H1 (cell line): Measurements from ENCODE around the gene IDE. TPM values are rescaled to one million over a fixed set of nuclear protein-coding genes. Genes with fewer than 3 reads are reported as not detected.

Source experiments
- ASH2L ChIP-seq: fragments of 200-600, 300-600 bp; sonication (generic); IDR thresholded peaks from one replicate; pipeline ENCODE4 v1.7.1; 2017; ENCODE audit warnings: low read length
- CHD1 ChIP-seq: IDR thresholded peaks from 2 replicates; pipeline ENCODE4 v1.6.1; 2012; ENCODE audit warnings: low read depth, low read length, improper control_type of control experiment
- KDM1A ChIP-seq: fragments of 200-600, 300-600 bp; sonication (generic); IDR thresholded peaks from 2 replicates; pipeline ENCODE4 v1.7.1; 2016; ENCODE audit warnings: mild to moderate bottlenecking, low read length, borderline replicate concordance
- SP4 ChIP-seq: IDR thresholded peaks from 2 replicates; pipeline ENCODE4 v1.6.1; 2012; ENCODE audit warnings: low read length, inconsistent platforms
- polyA plus RNA-seq, 7 experiments: library from polyadenylated mRNA; depleted of rRNA in 3 of 7; stranded (reverse) in 5 of 7; unstranded in 2 of 7; fragments of >200 nt in 5 of 7; fragments of 200-250 nt in 2 of 7; gene quantifications; 1 replicate in 5 of 7; 2 replicates in 1 of 7; 4 replicates in 1 of 7; pipeline versions ENCODE4 v1.2.1 to v1.2.3, GENCODE V29; 2011 to 2013; ENCODE audit warnings: missing spikeins in 2 of 7, mixed read lengths in 2 of 7
- total RNA-seq: library from RNA; stranded (reverse); fragmentation: NEBNext Ultra II Directional; extraction: Animal tissue kit (Norgen Biotek cat#: 25700); gene quantifications from 2 replicates; pipeline ENCODE4 v1.2.1, GENCODE V29; 2021
- TF ChIP-seq, protein P1 (sequence below): fragments of 300-600 bp; sonication (generic); IDR thresholded peaks from 2 replicates; pipeline ENCODE4 v1.7.1; 2012; ENCODE audit warnings: low read length, moderate library complexity, mild to moderate bottlenecking, inconsistent platforms; ENCODE audit not compliant: insufficient replicate concordance

The IDE gene
- total and polyA plus RNA-seq, 2 of the 8 experiments (the other 6 are each of a cell fraction or from before 2014, with no cell fraction given): 12.7 to 52.7 TPM

DNA sequence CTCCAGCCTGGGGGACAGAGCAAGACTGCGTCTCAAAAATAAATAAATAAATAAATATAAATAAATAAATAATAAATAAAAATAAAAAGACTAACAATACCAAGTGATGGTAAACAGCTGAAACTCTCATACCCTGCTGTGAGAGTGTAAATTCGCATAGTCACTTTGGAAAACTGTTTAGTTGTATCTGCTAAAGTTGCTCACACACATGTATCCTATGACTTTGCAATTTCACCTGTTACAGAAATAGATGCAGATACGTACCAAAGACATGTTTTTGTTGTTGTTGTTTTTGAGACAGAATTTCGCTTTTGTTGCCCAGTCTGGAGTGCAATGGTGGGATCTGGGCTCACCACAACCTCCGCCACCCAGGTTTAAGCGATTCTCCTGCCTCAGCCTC, 135.7 kb downstream of the IDE start (continued):
- TF ChIP-seq, protein P1, sequence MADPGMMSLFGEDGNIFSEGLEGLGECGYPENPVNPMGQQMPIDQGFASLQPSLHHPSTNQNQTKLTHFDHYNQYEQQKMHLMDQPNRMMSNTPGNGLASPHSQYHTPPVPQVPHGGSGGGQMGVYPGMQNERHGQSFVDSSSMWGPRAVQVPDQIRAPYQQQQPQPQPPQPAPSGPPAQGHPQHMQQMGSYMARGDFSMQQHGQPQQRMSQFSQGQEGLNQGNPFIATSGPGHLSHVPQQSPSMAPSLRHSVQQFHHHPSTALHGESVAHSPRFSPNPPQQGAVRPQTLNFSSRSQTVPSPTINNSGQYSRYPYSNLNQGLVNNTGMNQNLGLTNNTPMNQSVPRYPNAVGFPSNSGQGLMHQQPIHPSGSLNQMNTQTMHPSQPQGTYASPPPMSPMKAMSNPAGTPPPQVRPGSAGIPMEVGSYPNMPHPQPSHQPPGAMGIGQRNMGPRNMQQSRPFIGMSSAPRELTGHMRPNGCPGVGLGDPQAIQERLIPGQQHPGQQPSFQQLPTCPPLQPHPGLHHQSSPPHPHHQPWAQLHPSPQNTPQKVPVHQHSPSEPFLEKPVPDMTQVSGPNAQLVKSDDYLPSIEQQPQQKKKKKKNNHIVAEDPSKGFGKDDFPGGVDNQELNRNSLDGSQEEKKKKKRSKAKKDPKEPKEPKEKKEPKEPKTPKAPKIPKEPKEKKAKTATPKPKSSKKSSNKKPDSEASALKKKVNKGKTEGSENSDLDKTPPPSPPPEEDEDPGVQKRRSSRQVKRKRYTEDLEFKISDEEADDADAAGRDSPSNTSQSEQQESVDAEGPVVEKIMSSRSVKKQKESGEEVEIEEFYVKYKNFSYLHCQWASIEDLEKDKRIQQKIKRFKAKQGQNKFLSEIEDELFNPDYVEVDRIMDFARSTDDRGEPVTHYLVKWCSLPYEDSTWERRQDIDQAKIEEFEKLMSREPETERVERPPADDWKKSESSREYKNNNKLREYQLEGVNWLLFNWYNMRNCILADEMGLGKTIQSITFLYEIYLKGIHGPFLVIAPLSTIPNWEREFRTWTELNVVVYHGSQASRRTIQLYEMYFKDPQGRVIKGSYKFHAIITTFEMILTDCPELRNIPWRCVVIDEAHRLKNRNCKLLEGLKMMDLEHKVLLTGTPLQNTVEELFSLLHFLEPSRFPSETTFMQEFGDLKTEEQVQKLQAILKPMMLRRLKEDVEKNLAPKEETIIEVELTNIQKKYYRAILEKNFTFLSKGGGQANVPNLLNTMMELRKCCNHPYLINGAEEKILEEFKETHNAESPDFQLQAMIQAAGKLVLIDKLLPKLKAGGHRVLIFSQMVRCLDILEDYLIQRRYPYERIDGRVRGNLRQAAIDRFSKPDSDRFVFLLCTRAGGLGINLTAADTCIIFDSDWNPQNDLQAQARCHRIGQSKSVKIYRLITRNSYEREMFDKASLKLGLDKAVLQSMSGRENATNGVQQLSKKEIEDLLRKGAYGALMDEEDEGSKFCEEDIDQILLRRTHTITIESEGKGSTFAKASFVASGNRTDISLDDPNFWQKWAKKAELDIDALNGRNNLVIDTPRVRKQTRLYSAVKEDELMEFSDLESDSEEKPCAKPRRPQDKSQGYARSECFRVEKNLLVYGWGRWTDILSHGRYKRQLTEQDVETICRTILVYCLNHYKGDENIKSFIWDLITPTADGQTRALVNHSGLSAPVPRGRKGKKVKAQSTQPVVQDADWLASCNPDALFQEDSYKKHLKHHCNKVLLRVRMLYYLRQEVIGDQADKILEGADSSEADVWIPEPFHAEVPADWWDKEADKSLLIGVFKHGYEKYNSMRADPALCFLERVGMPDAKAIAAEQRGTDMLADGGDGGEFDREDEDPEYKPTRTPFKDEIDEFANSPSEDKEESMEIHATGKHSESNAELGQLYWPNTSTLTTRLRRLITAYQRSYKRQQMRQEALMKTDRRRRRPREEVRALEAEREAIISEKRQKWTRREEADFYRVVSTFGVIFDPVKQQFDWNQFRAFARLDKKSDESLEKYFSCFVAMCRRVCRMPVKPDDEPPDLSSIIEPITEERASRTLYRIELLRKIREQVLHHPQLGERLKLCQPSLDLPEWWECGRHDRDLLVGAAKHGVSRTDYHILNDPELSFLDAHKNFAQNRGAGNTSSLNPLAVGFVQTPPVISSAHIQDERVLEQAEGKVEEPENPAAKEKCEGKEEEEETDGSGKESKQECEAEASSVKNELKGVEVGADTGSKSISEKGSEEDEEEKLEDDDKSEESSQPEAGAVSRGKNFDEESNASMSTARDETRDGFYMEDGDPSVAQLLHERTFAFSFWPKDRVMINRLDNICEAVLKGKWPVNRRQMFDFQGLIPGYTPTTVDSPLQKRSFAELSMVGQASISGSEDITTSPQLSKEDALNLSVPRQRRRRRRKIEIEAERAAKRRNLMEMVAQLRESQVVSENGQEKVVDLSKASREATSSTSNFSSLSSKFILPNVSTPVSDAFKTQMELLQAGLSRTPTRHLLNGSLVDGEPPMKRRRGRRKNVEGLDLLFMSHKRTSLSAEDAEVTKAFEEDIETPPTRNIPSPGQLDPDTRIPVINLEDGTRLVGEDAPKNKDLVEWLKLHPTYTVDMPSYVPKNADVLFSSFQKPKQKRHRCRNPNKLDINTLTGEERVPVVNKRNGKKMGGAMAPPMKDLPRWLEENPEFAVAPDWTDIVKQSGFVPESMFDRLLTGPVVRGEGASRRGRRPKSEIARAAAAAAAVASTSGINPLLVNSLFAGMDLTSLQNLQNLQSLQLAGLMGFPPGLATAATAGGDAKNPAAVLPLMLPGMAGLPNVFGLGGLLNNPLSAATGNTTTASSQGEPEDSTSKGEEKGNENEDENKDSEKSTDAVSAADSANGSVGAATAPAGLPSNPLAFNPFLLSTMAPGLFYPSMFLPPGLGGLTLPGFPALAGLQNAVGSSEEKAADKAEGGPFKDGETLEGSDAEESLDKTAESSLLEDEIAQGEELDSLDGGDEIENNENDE: no peak
- TF ChIP-seq KDM1A (no peak), SP4 (no peak), CHD1 (no peak), ASH2L (no peak)
